Psoas muscle (tissue), 8 donors: ENCODE measurements around the gene MGP. TPM values are rescaled to one million over a fixed set of nuclear protein-coding genes. Genes with fewer than 3 reads are reported as not detected.

Experiments
- ATAC-seq, 4 donors: fragments of 200-7000 bp; cut with Tn5 transposase; one replicate each; pipeline ENCODE4 v1.9.1; 2020; ENCODE audit warnings: moderate library complexity in 3 of 4, mild to moderate bottlenecking in 2 of 4
- DNase-seq, 2 donors: peaks; one replicate each; pipeline ENCODE4 v3.0.0-alpha.2; 2020
- H3K27ac ChIP-seq: fragments of 200-600 bp; one replicate; pipeline ENCODE4 v1.8.0; 2022
- H3K27me3 ChIP-seq, 3 donors: fragments of 200-600 bp in 1 of 3; one replicate each; pipeline versions ENCODE4 v1.6.1 to v1.8.0; 2013 to 2022; ENCODE audit warnings: low read length in 2 of 3, mild to moderate bottlenecking in 2 of 3, moderate library complexity in 1 of 3; ENCODE audit not compliant: insufficient read depth in 3 of 3
- H3K36me3 ChIP-seq, 2 donors: fragments of 200-600 bp in 1 of 2; one replicate each; pipeline versions ENCODE4 v1.6.1 to v1.8.0; 2013 to 2022; ENCODE audit warnings: low read depth in 1 of 2, mild to moderate bottlenecking in 1 of 2, moderate library complexity in 1 of 2; ENCODE audit not compliant: insufficient read depth in 1 of 2
- H3K4me1 ChIP-seq: fragments of 200-600 bp; one replicate; pipeline ENCODE4 v1.8.0; 2022
- H3K4me3 ChIP-seq: fragments of 200-600 bp; one replicate; pipeline ENCODE4 v1.8.0; 2022; ENCODE audit warnings: mild to moderate bottlenecking
- H3K9me3 ChIP-seq: fragments of 200-600 bp; one replicate; pipeline ENCODE4 v1.8.0; 2022
- WGBS, 3 donors: extraction: QIAGEN DNeasy Blood & Tissue Kit; methylation state at CpG; one replicate each; pipeline versions ENCODE4 v1.1.6 to v1.1.7; 2013; 5-methylcytosine and 5-hydroxymethylcytosine counted together
- intact Hi-C, 2 donors: fragments of 100-400 bp; cut with DNase I; formaldehyde crosslinking; loops; one replicate each; pipeline versions ENCODE4 v1.11.0 to v1.14.2; 2022
- polyA plus RNA-seq, 3 donors: library from polyadenylated mRNA; stranded (reverse); fragments of 200-250 nt; gene quantifications; one replicate each; pipeline ENCODE4 v1.2.3, GENCODE V29; 2013
- total RNA-seq, 4 donors: library from RNA; stranded (reverse); fragmentation: NEBNext Ultra II Directional in 2 of 4; extraction: Animal tissue kit (Norgen Biotek cat#: 25700) in 2 of 4; gene quantifications; one replicate each; pipeline versions ENCODE4 v1.2.1 to v1.2.4, GENCODE V29; 2021 to 2023
- TF ChIP-seq, protein P1 (sequence below): fragments of 200-600 bp; IDR thresholded peaks from one replicate; pipeline ENCODE4 v1.8.0; 2022; ENCODE audit warnings: antibody characterized with exemption
- donor health status: healthy with polysubstance abuse.
- donor health status: DM: no; HTN: no; CAD: no; lungs with moderate emphysema.
- donor health status: Bipolar disorder and iron deficiency.
- donor health status: healthy.
- donor health status: DM: yes; HTN: yes; CAD: no.
- donor health status: DM: no; HTN: no; CAD: no.
- donor health status: DM: no; HTN: no; CAD: no.
- donor health status: DM: yes; HTN: yes; CAD: no.

MGP gene
- total and polyA plus RNA-seq, 7 donors = 57.3 to 159 (median 79.1) TPM

DNA sequence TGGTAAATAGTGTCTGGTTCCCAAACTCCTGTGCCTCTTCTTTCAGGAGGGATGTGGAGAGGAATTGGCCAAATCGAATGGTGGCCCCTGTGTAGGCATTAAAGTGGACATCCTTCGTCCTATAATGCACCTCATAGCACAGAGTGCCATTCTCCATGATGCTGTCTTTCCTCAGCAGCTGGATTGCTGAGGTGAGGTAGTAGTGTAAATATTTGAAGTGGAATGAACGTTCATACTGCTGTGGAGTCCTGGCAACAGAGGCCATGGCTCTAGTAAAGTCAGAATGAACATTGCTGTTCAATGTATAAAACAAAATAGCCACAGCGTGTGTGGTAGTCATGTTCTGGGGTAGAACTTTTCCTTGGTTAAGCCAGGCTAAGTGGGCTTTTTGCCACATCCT lies 45.0 kb downstream of the MGP start:
- ATAC-seq (no peak), DNase-seq (no peak)
- peaks cover 28% of the 10 kb centered on the region for H3K4me1 ChIP-seq
- H3K36me3 ChIP-seq = no peaks in the 10 kb centered on the region
- intact Hi-C loops = loop anchor here (5.0 to 10.0 kb wide), 4 partner anchors 374 to 684 kb away; partner anchors contain the start of gene RERG (in 1 of the 2)
- WGBS, 3 donors = 78 to 89% (median 88%) methylated on average over 4 of the region's 4 CpGs
- no peak overlapping the region for H3K4me3 ChIP-seq
- no peaks in the 10 kb centered on the region for H3K9me3 ChIP-seq
- TF ChIP-seq, protein P1, sequence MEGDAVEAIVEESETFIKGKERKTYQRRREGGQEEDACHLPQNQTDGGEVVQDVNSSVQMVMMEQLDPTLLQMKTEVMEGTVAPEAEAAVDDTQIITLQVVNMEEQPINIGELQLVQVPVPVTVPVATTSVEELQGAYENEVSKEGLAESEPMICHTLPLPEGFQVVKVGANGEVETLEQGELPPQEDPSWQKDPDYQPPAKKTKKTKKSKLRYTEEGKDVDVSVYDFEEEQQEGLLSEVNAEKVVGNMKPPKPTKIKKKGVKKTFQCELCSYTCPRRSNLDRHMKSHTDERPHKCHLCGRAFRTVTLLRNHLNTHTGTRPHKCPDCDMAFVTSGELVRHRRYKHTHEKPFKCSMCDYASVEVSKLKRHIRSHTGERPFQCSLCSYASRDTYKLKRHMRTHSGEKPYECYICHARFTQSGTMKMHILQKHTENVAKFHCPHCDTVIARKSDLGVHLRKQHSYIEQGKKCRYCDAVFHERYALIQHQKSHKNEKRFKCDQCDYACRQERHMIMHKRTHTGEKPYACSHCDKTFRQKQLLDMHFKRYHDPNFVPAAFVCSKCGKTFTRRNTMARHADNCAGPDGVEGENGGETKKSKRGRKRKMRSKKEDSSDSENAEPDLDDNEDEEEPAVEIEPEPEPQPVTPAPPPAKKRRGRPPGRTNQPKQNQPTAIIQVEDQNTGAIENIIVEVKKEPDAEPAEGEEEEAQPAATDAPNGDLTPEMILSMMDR = no peak
- no peaks in the 10 kb centered on the region for H3K27me3 ChIP-seq
- no peak overlapping the region for H3K27ac ChIP-seq

DNA sequence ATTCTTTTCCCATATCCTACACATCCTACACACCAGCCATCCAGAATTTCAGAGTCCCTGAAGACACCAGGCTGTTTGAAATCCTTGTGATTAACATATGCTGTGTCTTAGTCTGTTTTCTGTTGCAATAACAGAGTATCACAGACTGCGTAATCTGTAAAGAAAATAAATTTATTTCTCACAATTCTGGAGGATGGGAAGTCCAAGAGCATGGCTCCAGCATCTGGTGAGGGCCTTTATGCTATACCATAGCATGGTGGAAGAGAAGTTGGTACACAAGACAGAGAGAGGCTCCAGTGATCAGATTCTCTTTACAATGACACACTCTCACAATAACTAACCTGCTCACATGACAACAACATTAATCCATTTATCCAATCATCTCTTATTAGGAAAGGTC lies 46.4 kb downstream of the MGP start:
- Histone ChIP-seq H3K36me3 (no peaks in the 10 kb centered on the region), H3K4me1 (peaks cover 34% of the 10 kb centered on the region), H3K27me3 (no peaks in the 10 kb centered on the region), H3K4me3 (no peak overlapping the region), H3K27ac (no peak overlapping the region), H3K9me3 (no peaks in the 10 kb centered on the region)
- ATAC-seq = no peak
- 94 to 100% (median 97%) methylated on average over 1 of the region's 1 CpG for WGBS, 3 donors
- intact Hi-C loops = no loop called here
- TF ChIP-seq, protein P1 = no peak
- DNase-seq = no peak

DNA sequence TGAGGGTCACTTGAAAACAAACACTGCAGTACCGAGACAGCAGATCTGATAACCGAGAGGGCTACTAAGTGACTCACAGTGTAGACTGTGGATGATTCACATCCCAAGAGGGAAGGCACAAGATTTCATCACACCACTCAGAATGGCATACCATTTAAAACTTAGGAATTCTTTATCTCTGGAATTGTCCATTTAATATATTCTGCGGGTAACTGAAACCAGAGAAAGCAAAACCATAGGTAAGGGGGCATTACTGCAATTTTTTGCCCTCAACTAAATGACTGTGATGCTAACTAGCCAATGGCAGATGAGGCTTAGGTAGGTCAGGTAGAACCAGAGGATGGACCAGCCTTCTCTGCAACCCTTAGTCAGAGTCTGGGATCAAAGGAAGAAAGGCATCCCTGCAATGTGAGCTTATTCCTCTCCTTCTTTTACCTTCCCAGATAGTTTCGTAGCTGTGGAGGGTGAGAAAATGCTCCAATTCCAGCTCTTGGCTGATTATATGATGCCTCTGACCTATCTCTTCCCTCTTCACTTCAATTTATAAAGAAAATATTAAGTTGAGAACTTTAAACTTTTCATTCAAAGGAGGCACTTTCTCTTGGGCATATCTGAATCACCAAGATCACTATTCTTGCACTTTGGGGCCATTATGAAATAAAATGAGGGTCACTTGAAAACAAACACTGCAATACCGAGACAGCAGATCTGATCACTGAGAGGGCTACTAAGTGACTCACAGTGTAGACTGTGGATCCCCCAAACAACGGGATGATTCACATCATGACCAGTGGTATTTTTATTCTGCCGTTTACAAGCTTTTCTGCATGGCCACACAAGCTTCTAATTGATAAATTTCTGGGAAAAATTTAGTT lies 49.1 kb downstream of the MGP start:
- ATAC-seq (peak; percentile 78 to 92 (median 89)), DNase-seq (no peak)
- Histone ChIP-seq H3K27ac (peak overlapping the region; percentile 19), H3K4me1 (peaks cover 25% of the 10 kb centered on the region), H3K27me3 (no peaks in the 10 kb centered on the region), H3K36me3 (no peaks in the 10 kb centered on the region), H3K4me3 (no peak overlapping the region), H3K9me3 (no peaks in the 10 kb centered on the region)
- intact Hi-C loops = no loop called here
- whole genome bisulfite sequencing, 3 donors = 64 to 80% (median 74%) methylated on average over 7 of the region's 7 CpGs
- TF ChIP-seq, protein P1 = no peak

DNA sequence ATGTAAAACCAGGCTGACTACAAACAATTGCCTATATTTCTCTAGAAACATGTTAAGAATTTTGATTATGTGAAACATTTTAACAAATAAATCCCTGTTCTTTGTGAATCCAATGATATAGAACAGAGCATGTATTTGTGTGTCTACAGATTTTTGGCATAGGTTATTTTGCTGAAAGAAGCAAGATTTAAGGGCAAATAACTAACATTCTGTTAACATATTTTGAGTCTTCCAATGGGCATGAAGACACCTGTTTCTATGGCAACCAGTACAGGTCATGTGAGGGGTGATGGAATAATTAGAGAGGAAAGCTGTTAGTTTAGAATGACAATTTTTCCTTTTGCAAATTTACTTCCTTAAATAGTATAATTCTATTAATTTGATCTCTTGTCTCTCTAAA lies 51.1 kb downstream of the MGP start:
- Histone ChIP-seq H3K4me3 (no peak overlapping the region), H3K36me3 (no peaks in the 10 kb centered on the region), H3K4me1 (peaks cover 16% of the 10 kb centered on the region), H3K9me3 (no peaks in the 10 kb centered on the region), H3K27me3 (no peaks in the 10 kb centered on the region), H3K27ac (no peak overlapping the region)
- intact Hi-C loops = no loop called here
- ATAC-seq = no peak
- DNase-seq = no peak
- TF ChIP-seq, protein P1 = no peak
